Neural crest cell (in vitro differentiated cells): ENCODE data around the gene PCDH1. TPM values are rescaled to one million over a fixed set of nuclear protein-coding genes. Genes with fewer than 3 reads are reported as not detected.
A peak's percentile ranks its signal among the peaks of the same experiment; 100 is the strongest.
"Not testable (repeated sequence)": the region's sequence is repeated elsewhere in the genome, so short reads cannot be mapped to it uniquely, and the experiment has no call there.

Experiments used
- DNase-seq: peaks from one replicate; pipeline ENCODE4 v3.0.0; 2021; ENCODE audit warnings: low read depth, mixed read lengths, low spot score
- H3K27ac Mint-ChIP-seq: one replicate; pipeline ENCODE4 v1.8.0; 2021; ENCODE audit warnings: mild to moderate bottlenecking, mixed read lengths; ENCODE audit not compliant: unreplicated experiment
- H3K27me3 Mint-ChIP-seq: 2 replicates; pipeline ENCODE4 v1.8.0; 2021; ENCODE audit warnings: low read depth, mild to moderate bottlenecking, mixed read lengths
- H3K36me3 Mint-ChIP-seq: 2 replicates; pipeline ENCODE4 v1.8.0; 2021; ENCODE audit warnings: low read depth, mild to moderate bottlenecking, mixed read lengths
- H3K4me1 Mint-ChIP-seq: 2 replicates; pipeline ENCODE4 v1.8.0; 2021; ENCODE audit warnings: mixed read lengths
- H3K4me3 Mint-ChIP-seq: one replicate; pipeline ENCODE4 v1.8.0; 2021; ENCODE audit warnings: mild to moderate bottlenecking, mixed read lengths
- H3K9me3 Mint-ChIP-seq: 2 replicates; pipeline ENCODE4 v1.8.0; 2021; ENCODE audit warnings: mixed read lengths
- CTCF ChIP-seq: fragments of 200-600 bp; sonication (generic); conservative IDR thresholded peaks from 2 replicates; pipeline ENCODE4 v1.5.0; 2021; ENCODE audit warnings: antibody characterized with exemption, mild to moderate bottlenecking
- total RNA-seq: library from RNA; stranded (reverse); gene quantifications from 2 replicates; pipeline ENCODE4 v1.2.1, GENCODE V29; 2021

Gene PCDH1
- total RNA-seq, 1 donor from 2014 or later, result 17.3 TPM

- Mint-ChIP-seq H3K4me3 (no peak overlapping the region), H3K27ac (peak overlapping the region; percentile 39), H3K9me3 (no peaks in the 10 kb centered on the region), H3K27me3 (no peaks in the 10 kb centered on the region), H3K4me1 (peaks cover 27% of the 10 kb centered on the region), H3K36me3 (no peaks in the 10 kb centered on the region)
- TF ChIP-seq CTCF, result no peak
- no peak for DNase-seq
These were observed 55.2 kb downstream of the PCDH1 start for GRCh38 chr5:141823056-141823455.

- Mint-ChIP-seq H3K4me3 (no peak overlapping the region), H3K27ac (no peak overlapping the region), H3K4me1 (peaks cover 31% of the 10 kb centered on the region), H3K27me3 (no peaks in the 10 kb centered on the region), H3K36me3 (no peaks in the 10 kb centered on the region), H3K9me3 (no peaks in the 10 kb centered on the region)
- TF ChIP-seq CTCF, result no peak
- DNase-seq, result no peak
These were observed 56.1 kb downstream of the PCDH1 start for GRCh38 chr5:141822144-141822543.

- Mint-ChIP-seq H3K36me3 (no peaks in the 10 kb centered on the region), H3K27me3 (no peaks in the 10 kb centered on the region), H3K4me3 (peak overlapping the region; percentile 24), H3K27ac (peak overlapping the region; percentile 81), H3K4me1 (peaks cover 38% of the 10 kb centered on the region), H3K9me3 (no peaks in the 10 kb centered on the region)
- no peak for DNase-seq
- TF ChIP-seq CTCF, result no peak
These were observed 56.7 kb downstream of the PCDH1 start for GRCh38 chr5:141821430-141821925.

- not testable (repeated sequence) for H3K9me3 Mint-ChIP-seq, DNase-seq, H3K27ac Mint-ChIP-seq, H3K36me3 Mint-ChIP-seq, H3K4me3 Mint-ChIP-seq, H3K27me3 Mint-ChIP-seq
- H3K4me1 Mint-ChIP-seq, result peaks cover 40% of the 10 kb centered on the region
These were observed 57.5 kb downstream of the PCDH1 start for GRCh38 chr5:141820686-141821085.

- no peak for TF ChIP-seq CTCF
- Mint-ChIP-seq H3K27me3 (no peaks in the 10 kb centered on the region), H3K9me3 (no peaks in the 10 kb centered on the region), H3K27ac (no peak overlapping the region), H3K4me3 (no peak overlapping the region), H3K4me1 (peaks cover 59% of the 10 kb centered on the region), H3K36me3 (no peaks in the 10 kb centered on the region)
- DNase-seq, result no peak
These were observed 60.6 kb downstream of the PCDH1 start for GRCh38 chr5:141817631-141818030.

GRCh38 chr5:141816598-141817399 lies 61.4 kb downstream of the PCDH1 start:
- no peak for TF ChIP-seq CTCF
- Mint-ChIP-seq H3K4me3 (peak overlapping the region; percentile 9), H3K27ac (peak overlapping the region; percentile 9), H3K9me3 (no peaks in the 10 kb centered on the region), H3K36me3 (no peaks in the 10 kb centered on the region), H3K4me1 (peaks cover 67% of the 10 kb centered on the region), H3K27me3 (no peaks in the 10 kb centered on the region)
- DNase-seq, result no peak
